Stimulated activated memory B cell treated with anti-CD40 and anti-IgM and Interleukin-4, amounts not matched to agents 10 μg/mL and 1 μg/mL and 100 μg/mL, for 72 hours (primary cell): Measurements from ENCODE around the gene USP40.

Experiments used
- ATAC-seq: fragments of 150-1000 bp; cut with Tn5 transposase; 2 replicates; pipeline ENCODE4 v1.10.0; 2021
- H3K27ac Mint-ChIP-seq: one replicate; pipeline ENCODE4 v1.8.0; 2022; ENCODE audit warnings: mild to moderate bottlenecking, mixed read lengths
- H3K27me3 Mint-ChIP-seq: one replicate; pipeline ENCODE4 v1.8.0; 2022; ENCODE audit warnings: mixed read lengths
- H3K36me3 Mint-ChIP-seq: one replicate; pipeline ENCODE4 v1.8.0; 2022; ENCODE audit warnings: mixed read lengths
- H3K4me1 Mint-ChIP-seq: one replicate; pipeline ENCODE4 v1.8.0; 2022; ENCODE audit warnings: mixed read lengths
- H3K4me3 Mint-ChIP-seq: one replicate; pipeline ENCODE4 v1.8.0; 2022; ENCODE audit warnings: mild to moderate bottlenecking, moderate library complexity, mixed read lengths
- H3K9me3 Mint-ChIP-seq: one replicate; pipeline ENCODE4 v1.8.0; 2022; ENCODE audit warnings: mixed read lengths

USP40 gene

GRCh38 chr2:233477548-233478433 is 88.8 kb downstream of the USP40 start:
- Mint-ChIP-seq H3K27me3 (no peaks in the 10 kb centered on the region), H3K4me3 (no peak overlapping the region), H3K9me3 (no peaks in the 10 kb centered on the region), H3K4me1 (no peaks in the 10 kb centered on the region), H3K36me3 (peaks cover 58% of the 10 kb centered on the region), H3K27ac (no peak overlapping the region)
- no peak for ATAC-seq

GRCh38 chr2:233476651-233477547 is 89.7 kb downstream of the USP40 start:
- Mint-ChIP-seq H3K4me1 (no peaks in the 10 kb centered on the region), H3K4me3 (no peak overlapping the region), H3K9me3 (no peaks in the 10 kb centered on the region), H3K36me3 (peaks cover 64% of the 10 kb centered on the region), H3K27ac (no peak overlapping the region), H3K27me3 (no peaks in the 10 kb centered on the region)
- no peak for ATAC-seq

GRCh38 chr2:233476063-233476410 is 90.5 kb downstream of the USP40 start:
- no peaks in the 10 kb centered on the region for H3K27me3 Mint-ChIP-seq
- no peak for ATAC-seq
- H3K27ac Mint-ChIP-seq, result no peak overlapping the region
- H3K36me3 Mint-ChIP-seq, result peaks cover 65% of the 10 kb centered on the region
- H3K4me3 Mint-ChIP-seq, result no peak overlapping the region
- H3K9me3 Mint-ChIP-seq, result no peaks in the 10 kb centered on the region
- H3K4me1 Mint-ChIP-seq, result no peaks in the 10 kb centered on the region

- ATAC-seq, result no peak
- no peaks in the 10 kb centered on the region for H3K4me1 Mint-ChIP-seq
- H3K27me3 Mint-ChIP-seq, result no peaks in the 10 kb centered on the region
- no peak overlapping the region for H3K27ac Mint-ChIP-seq
- no peaks in the 10 kb centered on the region for H3K9me3 Mint-ChIP-seq
- no peak overlapping the region for H3K4me3 Mint-ChIP-seq
- H3K36me3 Mint-ChIP-seq, result peaks cover 69% of the 10 kb centered on the region
These were observed 92.0 kb downstream of the USP40 start for GRCh38 chr2:233474308-233475160.

GRCh38 chr2:233473878-233474277 is 92.7 kb downstream of the USP40 start:
- no peaks in the 10 kb centered on the region for H3K9me3 Mint-ChIP-seq
- no peak overlapping the region for H3K4me3 Mint-ChIP-seq
- ATAC-seq, result no peak
- H3K4me1 Mint-ChIP-seq, result no peaks in the 10 kb centered on the region
- no peak overlapping the region for H3K27ac Mint-ChIP-seq
- no peaks in the 10 kb centered on the region for H3K27me3 Mint-ChIP-seq
- peaks cover 75% of the 10 kb centered on the region for H3K36me3 Mint-ChIP-seq

GRCh38 chr2:233473386-233473791 is 93.2 kb downstream of the USP40 start:
- H3K27me3 Mint-ChIP-seq, result no peaks in the 10 kb centered on the region
- no peak overlapping the region for H3K4me3 Mint-ChIP-seq
- no peaks in the 10 kb centered on the region for H3K9me3 Mint-ChIP-seq
- H3K27ac Mint-ChIP-seq, result no peak overlapping the region
- H3K36me3 Mint-ChIP-seq, result peaks cover 80% of the 10 kb centered on the region
- H3K4me1 Mint-ChIP-seq, result no peaks in the 10 kb centered on the region
- ATAC-seq, result no peak

- Mint-ChIP-seq H3K27me3 (no peaks in the 10 kb centered on the region), H3K9me3 (no peaks in the 10 kb centered on the region), H3K27ac (no peak overlapping the region), H3K4me1 (no peaks in the 10 kb centered on the region), H3K36me3 (peaks cover 90% of the 10 kb centered on the region), H3K4me3 (no peak overlapping the region)
- ATAC-seq, result no peak
These were observed 95.1 kb downstream of the USP40 start for GRCh38 chr2:233471291-233472035.

- Mint-ChIP-seq H3K4me1 (no peaks in the 10 kb centered on the region), H3K36me3 (peaks cover 91% of the 10 kb centered on the region), H3K4me3 (no peak overlapping the region)
These were observed 95.7 kb downstream of the USP40 start for GRCh38 chr2:233470839-233471238.

GRCh38 chr2:233470011-233470687 is 96.4 kb downstream of the USP40 start:
- no peak overlapping the region for H3K4me3 Mint-ChIP-seq
- H3K9me3 Mint-ChIP-seq, result no peaks in the 10 kb centered on the region
- no peaks in the 10 kb centered on the region for H3K4me1 Mint-ChIP-seq
- no peak for ATAC-seq
- no peaks in the 10 kb centered on the region for H3K27me3 Mint-ChIP-seq
- H3K27ac Mint-ChIP-seq, result peak overlapping the region; percentile 55
- H3K36me3 Mint-ChIP-seq, result peaks cover 84% of the 10 kb centered on the region

More at GRCh38 chr2:233470839-233471238, 95.7 kb downstream of the USP40 start:
- H3K27me3 Mint-ChIP-seq, result no peaks in the 10 kb centered on the region
- ATAC-seq, result no peak
- H3K9me3 Mint-ChIP-seq, result no peaks in the 10 kb centered on the region
- H3K27ac Mint-ChIP-seq, result peak overlapping the region; percentile 55

- no peaks in the 10 kb centered on the region for H3K4me1 Mint-ChIP-seq
- H3K27ac Mint-ChIP-seq, result peak overlapping the region; percentile 14
- H3K4me3 Mint-ChIP-seq, result no peak overlapping the region
- no peak for ATAC-seq
- H3K27me3 Mint-ChIP-seq, result no peaks in the 10 kb centered on the region
- H3K36me3 Mint-ChIP-seq, result peaks cover 86% of the 10 kb centered on the region
- no peaks in the 10 kb centered on the region for H3K9me3 Mint-ChIP-seq
These were observed 97.1 kb downstream of the USP40 start for GRCh38 chr2:233469261-233470010.

- no peaks in the 10 kb centered on the region for H3K27me3 Mint-ChIP-seq
- peaks cover 86% of the 10 kb centered on the region for H3K36me3 Mint-ChIP-seq
- no peaks in the 10 kb centered on the region for H3K4me1 Mint-ChIP-seq
- ATAC-seq, result no peak
- H3K27ac Mint-ChIP-seq, result peak overlapping the region; percentile 14
- no peak overlapping the region for H3K4me3 Mint-ChIP-seq
- H3K9me3 Mint-ChIP-seq, result no peaks in the 10 kb centered on the region
These were observed 97.9 kb downstream of the USP40 start for GRCh38 chr2:233468741-233469110.

- peaks cover 86% of the 10 kb centered on the region for H3K36me3 Mint-ChIP-seq
- H3K27me3 Mint-ChIP-seq, result no peaks in the 10 kb centered on the region
- H3K9me3 Mint-ChIP-seq, result no peaks in the 10 kb centered on the region
- H3K4me1 Mint-ChIP-seq, result no peaks in the 10 kb centered on the region
- no peak for ATAC-seq
- H3K27ac Mint-ChIP-seq, result no peak overlapping the region
- H3K4me3 Mint-ChIP-seq, result no peak overlapping the region
These were observed 98.4 kb downstream of the USP40 start for GRCh38 chr2:233468047-233468740.

GRCh38 chr2:233466991-233467603 is 99.5 kb downstream of the USP40 start:
- no peaks in the 10 kb centered on the region for H3K9me3 Mint-ChIP-seq
- no peaks in the 10 kb centered on the region for H3K4me1 Mint-ChIP-seq
- peaks cover 86% of the 10 kb centered on the region for H3K36me3 Mint-ChIP-seq
- no peak overlapping the region for H3K4me3 Mint-ChIP-seq
- H3K27me3 Mint-ChIP-seq, result no peaks in the 10 kb centered on the region
- H3K27ac Mint-ChIP-seq, result peak overlapping the region; percentile 56
- no peak for ATAC-seq
